Fibroblast of skin of left quadriceps (primary cell): ENCODE measurements around the gene PLA2G6.

Source experiments
- DNase-seq, 2 experiments: peaks; one replicate each; pipeline ENCODE4 v3.0.0-alpha.2; 2013; ENCODE audit warnings: low read depth in 2 of 2

PLA2G6 gene

GRCh38 chr22:38072322-38073149 is 109.1 kb downstream of the PLA2G6 start:
- no peak for DNase-seq

GRCh38 chr22:38071421-38072321 is 110.0 kb downstream of the PLA2G6 start:
- no peak for DNase-seq

GRCh38 chr22:38070250-38070921 is 111.2 kb downstream of the PLA2G6 start:
- no peak for DNase-seq

- no peak for DNase-seq
Observed at GRCh38 chr22:38069372-38070249, 112.0 kb downstream of the PLA2G6 start.

- no peak for DNase-seq
Observed at GRCh38 chr22:38068641-38069371, 112.8 kb downstream of the PLA2G6 start.

- no peak for DNase-seq
Observed at GRCh38 chr22:38067761-38068360, 113.8 kb downstream of the PLA2G6 start.

- no peak for DNase-seq
Observed at GRCh38 chr22:38067028-38067415, 114.6 kb downstream of the PLA2G6 start.

GRCh38 chr22:38066381-38067027 is 115.1 kb downstream of the PLA2G6 start:
- no peak for DNase-seq

- DNase-seq, result no peak
Observed at GRCh38 chr22:38065539-38065938, 116.1 kb downstream of the PLA2G6 start.

GRCh38 chr22:38062791-38063190 is 118.8 kb downstream of the PLA2G6 start:
- DNase-seq, result no peak
